GM12891 (cell line): Measurements from ENCODE around the gene DCBLD2.

ENCODE experiments used
- PAX5 ChIP-seq: IDR thresholded peaks from 2 replicates; pipeline ENCODE4 v1.6.1; 2011; ENCODE audit warnings: low read length, moderate library complexity, mild to moderate bottlenecking; ENCODE audit not compliant: insufficient read depth, severe bottlenecking
- POLR2A ChIP-seq: IDR thresholded peaks from 2 replicates; pipeline ENCODE4 v1.6.1; 2011; ENCODE audit warnings: low read depth, low read length, control low read depth
- POLR2AphosphoS5 ChIP-seq: IDR thresholded peaks from 2 replicates; pipeline ENCODE4 v1.6.1; 2011; ENCODE audit warnings: low read depth, low read length, control low read depth
- POU2F2 ChIP-seq: IDR thresholded peaks from 2 replicates; pipeline ENCODE4 v1.6.1; 2011; ENCODE audit warnings: low read depth, mild to moderate bottlenecking, control low read depth, low read length, moderate library complexity
- SPI1 ChIP-seq: IDR thresholded peaks from 2 replicates; pipeline ENCODE4 v1.6.1; 2011; ENCODE audit warnings: low read depth, low read length, control low read depth
- TAF1 ChIP-seq: IDR thresholded peaks from 2 replicates; pipeline ENCODE4 v1.6.1; 2011; ENCODE audit warnings: low read depth, low read length, control low read depth

DNA sequence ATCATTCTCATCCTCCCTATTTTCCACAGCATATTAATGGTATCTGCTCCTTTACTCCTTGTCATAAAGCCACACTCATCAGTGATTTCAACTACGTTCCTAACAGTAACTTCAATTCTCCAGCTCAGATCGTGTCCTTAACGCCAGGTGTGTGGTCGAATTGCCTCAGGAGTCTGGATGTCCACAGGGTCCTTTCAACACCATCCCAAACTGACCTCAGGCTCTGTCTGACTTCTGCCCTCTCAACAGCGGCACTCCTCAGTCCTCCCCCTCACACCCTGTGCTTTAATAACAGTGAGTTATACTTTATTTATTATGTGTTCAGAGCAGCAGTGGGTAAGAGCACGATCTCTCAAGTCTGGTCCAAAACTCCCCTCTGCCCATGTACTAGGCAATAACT lies 95.9 kb downstream of the DCBLD2 start:
- TF ChIP-seq POLR2A (no peak), POLR2AphosphoS5 (no peak), TAF1 (no peak), PAX5 (no peak), SPI1 (no peak), POU2F2 (no peak)
